T-cell (primary cell): ENCODE data around the gene WAC. TPM values are rescaled to one million over a fixed set of nuclear protein-coding genes. Genes with fewer than 3 reads are reported as not detected.

Experiments used
- ATAC-seq, 4 experiments: fragments of 200-7000 bp in 3 of 4; fragments of 150-1000 bp in 1 of 4; cut with Tn5 transposase; replicated peaks in 1 of 4; 1 replicate in 3 of 4; 2 replicates in 1 of 4; pipeline ENCODE4 v1.10.0; 2021; ENCODE audit warnings: moderate library complexity in 3 of 4, mild to moderate bottlenecking in 2 of 4, moderate number of reproducible peaks in 1 of 4
- CTCF ChIA-PET, 2 donors: fragments of 300-600 bp; sonication (Branson Sonifier 250); formaldehyde crosslinking; loops; one replicate each; lab custom pipeline; 2022; ENCODE audit warnings: antibody characterized with exemption in 2 of 2; lab: Charles Lee
- POLR2A ChIA-PET, 2 donors: fragments of 300-600 bp; sonication (Branson Sonifier 250); formaldehyde crosslinking; loops; one replicate each; lab custom pipeline; 2022; ENCODE audit warnings: antibody characterized with exemption in 2 of 2; lab: Charles Lee
- DNase-seq, 35 experiments: peaks; one replicate each; pipeline versions ENCODE4 v3.0.0 to v3.0.0-alpha.2; 2013 to 2023
- H3K27ac ChIP-seq: one replicate; pipeline ENCODE4 v1.5.1; 2013; ENCODE audit warnings: low read length
- H3K27me3 ChIP-seq, 2 experiments: replicated peaks in 1 of 2; 1 replicate in 1 of 2; 2 replicates in 1 of 2; pipeline versions ENCODE4 v1.6.1 to v1.7.0; 2013; ENCODE audit warnings: low read length in 1 of 2, mixed read lengths in 1 of 2; ENCODE audit not compliant: control insufficient read depth in 2 of 2, insufficient read depth in 2 of 2; ENCODE audit errors: extremely low read depth in 1 of 2
- H3K36me3 ChIP-seq, 2 donors: 1 replicate in 1 of 2; 2 replicates in 1 of 2; pipeline versions ENCODE4 v1.6.1 to v1.7.0; 2013; ENCODE audit warnings: low read length in 1 of 2; ENCODE audit not compliant: control insufficient read depth in 2 of 2, insufficient read depth in 1 of 2; ENCODE audit errors: extremely low read depth in 1 of 2
- H3K4me1 ChIP-seq, 2 experiments: 1 replicate in 1 of 2; 2 replicates in 1 of 2; pipeline versions ENCODE4 v1.6.1 to v1.7.0; 2013; ENCODE audit warnings: low read length in 2 of 2, mixed read lengths in 1 of 2; ENCODE audit not compliant: insufficient read depth in 2 of 2, control insufficient read depth in 1 of 2; ENCODE audit errors: extremely low read depth in 1 of 2
- H3K4me3 ChIP-seq, 2 donors: 1 replicate in 1 of 2; 2 replicates in 1 of 2; pipeline versions ENCODE4 v1.5.1 to v1.7.0; 2013; ENCODE audit warnings: mild to moderate bottlenecking in 2 of 2, low read length in 1 of 2, moderate library complexity in 1 of 2; ENCODE audit not compliant: control insufficient read depth in 1 of 2; ENCODE audit errors: extremely low read depth in 1 of 2
- H3K9me3 ChIP-seq: 2 replicates; pipeline ENCODE4 v1.7.0; 2013
- H3K27ac Mint-ChIP-seq, 2 donors: one replicate each; pipeline ENCODE4 v1.8.0; 2020 to 2021; ENCODE audit warnings: mild to moderate bottlenecking in 2 of 2, mixed read lengths in 2 of 2
- H3K27me3 Mint-ChIP-seq, 2 donors: one replicate each; pipeline ENCODE4 v1.8.0; 2021 to 2022; ENCODE audit warnings: mixed read lengths in 2 of 2
- H3K36me3 Mint-ChIP-seq: one replicate; pipeline ENCODE4 v1.8.0; 2021; ENCODE audit warnings: mixed read lengths
- H3K4me1 Mint-ChIP-seq, 3 donors: one replicate each; pipeline ENCODE4 v1.8.0; 2020 to 2022; ENCODE audit warnings: mixed read lengths in 3 of 3, mild to moderate bottlenecking in 1 of 3
- H3K4me3 Mint-ChIP-seq, 3 donors: one replicate each; pipeline ENCODE4 v1.8.0; 2020 to 2022; ENCODE audit warnings: mild to moderate bottlenecking in 3 of 3, mixed read lengths in 3 of 3, moderate library complexity in 3 of 3
- H3K9me3 Mint-ChIP-seq, 3 donors: one replicate each; pipeline ENCODE4 v1.8.0; 2020 to 2022; ENCODE audit warnings: mixed read lengths in 3 of 3
- WGBS: methylation state at CpG from one replicate; pipeline ENCODE4 v1.1.5; 2013; ENCODE audit warnings: missing lambda C conversion rate; ENCODE audit not compliant: insufficient coverage; 5-methylcytosine and 5-hydroxymethylcytosine counted together
- total RNA-seq, 35 experiments: library from RNA in 6 of 35; stranded (reverse) in 6 of 35; fragments of 120-200 nt in 1 of 35; gene quantifications; one replicate each; pipeline versions ENCODE4 v1.2.1 to v1.2.4 and lab custom pipeline; 2013 to 2026

Gene WAC
- total RNA-seq, 5 donors from 2014 or later (not counting 1 experiment from before 2014, with no cell fraction given), result 142 to 184 (median 157) TPM

DNA sequence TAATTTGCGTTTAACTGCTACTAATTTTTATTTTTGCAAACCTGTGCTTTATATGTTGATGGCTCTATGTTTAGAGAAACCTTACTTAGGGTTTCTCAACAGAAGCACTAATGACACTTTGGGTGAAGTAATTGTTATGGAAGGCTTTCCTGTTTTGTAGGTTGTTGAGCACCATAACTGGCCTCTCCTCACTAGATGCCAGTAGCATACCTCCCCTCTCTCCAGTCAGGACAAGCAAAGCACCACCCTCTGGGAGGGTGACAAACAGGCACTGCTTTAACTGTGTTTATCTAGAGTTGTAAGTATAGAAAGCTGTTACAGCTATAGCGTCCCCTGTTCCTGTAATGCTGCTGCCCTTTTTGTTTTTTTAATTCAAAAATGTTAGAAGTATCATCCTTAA, 60.9 kb downstream of the WAC start:
- H3K36me3 Mint-ChIP-seq, result peaks cover 56% of the 10 kb centered on the region
- no peak overlapping the region for H3K27ac ChIP-seq
- no peak overlapping the region for H3K4me3 ChIP-seq
- H3K27me3 Mint-ChIP-seq, result no peaks in the 10 kb centered on the region
- no CpG with 5 or more reads among the region's 2 CpGs for WGBS
- POLR2A ChIA-PET, result interaction anchor here (0.5 to 1.1 kb wide), 2 partner anchors 60 to 348 kb away, joined by 3 to 7 read pairs; no protein-coding TSS in a partner anchor
- H3K9me3 ChIP-seq, result no peaks in the 10 kb centered on the region
- H3K4me3 Mint-ChIP-seq, result peak overlapping the region; percentile 24 to 39 (median 30)
- peaks cover 11% of the 10 kb centered on the region in 2 experiments for H3K4me1 ChIP-seq
- peak overlapping the region; percentile 23 to 39 for H3K27ac Mint-ChIP-seq
- H3K27me3 ChIP-seq, result no peaks in the 10 kb centered on the region
- peaks cover 0 to 44% of the 10 kb centered on the region in 2 donors for H3K36me3 ChIP-seq
- H3K4me1 Mint-ChIP-seq, result peaks cover 67 to 69% (median 68%) of the 10 kb centered on the region in 3 donors
- CTCF ChIA-PET, result interaction anchor here in 1 of 2 donors (1.1 kb wide), 1 partner anchor 17 kb away, joined by 3 read pairs; no protein-coding TSS in a partner anchor
- DNase-seq (no peak), ATAC-seq (peak in 3 of 4 experiments; percentile 11 to 46 (median 19))
- H3K9me3 Mint-ChIP-seq, result no peaks in the 10 kb centered on the region

GRCh38 chr10:28594406-28594805, 61.5 kb downstream of the WAC start:
- Mint-ChIP-seq H3K27ac (peak overlapping the region in 1 of 2 donors; percentile 57), H3K9me3 (no peaks in the 10 kb centered on the region), H3K4me1 (peaks cover 68 to 72% (median 70%) of the 10 kb centered on the region in 3 donors), H3K27me3 (no peaks in the 10 kb centered on the region), H3K4me3 (peak overlapping the region in 2 of 3 donors; percentile 30 to 39), H3K36me3 (peaks cover 56% of the 10 kb centered on the region)
- POLR2A ChIA-PET, result interaction anchor here (0.5 to 1.1 kb wide), 3 partner anchors 61 to 349 kb away, joined by 3 to 7 read pairs (median 3); no protein-coding TSS in a partner anchor
- WGBS, result no CpG with 5 or more reads among the region's 5 CpGs
- Histone ChIP-seq H3K9me3 (no peaks in the 10 kb centered on the region), H3K4me3 (no peak overlapping the region), H3K27me3 (no peaks in the 10 kb centered on the region), H3K36me3 (peaks cover 0 to 47% of the 10 kb centered on the region in 2 donors), H3K27ac (no peak overlapping the region), H3K4me1 (peaks cover 11% of the 10 kb centered on the region in 2 experiments)
- CTCF ChIA-PET, result interaction anchor here in 1 of 2 donors (1.1 kb wide), 2 partner anchors 17 to 34 kb away, joined by 3 read pairs; no protein-coding TSS in a partner anchor
- peak in 17 of 35 experiments; percentile 7 to 72 (median 23) for DNase-seq
- ATAC-seq, result peak; percentile 77 to 96 (median 89)

GRCh38 chr10:28595613-28596012, 62.7 kb downstream of the WAC start:
- H3K36me3 ChIP-seq, result peaks cover 0 to 40% of the 10 kb centered on the region in 2 donors

DNA sequence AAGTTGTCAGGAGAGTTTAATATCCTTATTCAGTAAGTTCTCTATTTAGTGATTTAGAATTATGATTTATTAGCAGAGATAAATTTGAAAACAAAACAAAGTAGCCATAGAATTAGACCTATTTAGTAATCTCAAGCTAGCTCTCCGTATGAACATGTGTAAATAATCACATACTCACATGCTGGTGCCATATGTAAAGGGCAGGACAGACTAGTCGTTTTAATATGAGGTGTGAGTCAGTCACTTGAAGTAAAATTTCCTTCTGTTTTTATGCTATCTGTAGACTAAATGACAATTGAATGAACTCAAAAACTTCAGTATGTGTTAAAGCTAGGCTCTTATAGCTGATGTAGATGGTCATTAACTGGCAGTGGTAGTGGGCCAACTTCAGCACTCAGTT, 67.1 kb downstream of the WAC start:
- WGBS, result no CpG with 5 or more reads among the region's 2 CpGs
- Histone ChIP-seq H3K36me3 (peaks cover 0 to 33% of the 10 kb centered on the region in 2 donors), H3K4me3 (no peak overlapping the region), H3K9me3 (no peaks in the 10 kb centered on the region), H3K27me3 (no peaks in the 10 kb centered on the region), H3K4me1 (peaks cover 3 to 5% of the 10 kb centered on the region in 2 experiments), H3K27ac (no peak overlapping the region)
- no peak overlapping the region for H3K4me3 Mint-ChIP-seq
- no peak for ATAC-seq
- peaks cover 54% of the 10 kb centered on the region for H3K36me3 Mint-ChIP-seq
- no peak overlapping the region for H3K27ac Mint-ChIP-seq
- H3K4me1 Mint-ChIP-seq, result peaks cover 65 to 80% (median 74%) of the 10 kb centered on the region in 3 donors
- H3K27me3 Mint-ChIP-seq, result no peaks in the 10 kb centered on the region
- POLR2A ChIA-PET, result interaction anchor here in 1 of 2 donors (0.6 kb wide), 1 partner anchor 17 kb away, joined by 4 read pairs; no protein-coding TSS in a partner anchor
- DNase-seq, result no peak
- CTCF ChIA-PET, result no interaction called here
- H3K9me3 Mint-ChIP-seq, result no peaks in the 10 kb centered on the region

More at GRCh38 chr10:28595613-28596012, 62.7 kb downstream of the WAC start:
- Histone ChIP-seq H3K4me1 (peaks cover 11% of the 10 kb centered on the region in 2 experiments), H3K9me3 (no peaks in the 10 kb centered on the region), H3K27ac (no peak overlapping the region), H3K27me3 (no peaks in the 10 kb centered on the region), H3K4me3 (no peak overlapping the region)
- DNase-seq (no peak), ATAC-seq (no peak)
- no peaks in the 10 kb centered on the region for H3K9me3 Mint-ChIP-seq
- ChIA-PET CTCF (interaction anchor here (0.5 to 1.1 kb wide), 2 partner anchors 33 to 266 kb away, joined by 3 read pairs; no protein-coding TSS in a partner anchor), POLR2A (interaction anchor here in 1 of 2 donors (0.5 to 1.4 kb wide), 2 partner anchors 20 to 63 kb away, joined by 3 read pairs; no protein-coding TSS in a partner anchor)
- no peaks in the 10 kb centered on the region for H3K27me3 Mint-ChIP-seq
- H3K4me3 Mint-ChIP-seq, result no peak overlapping the region
- no peak overlapping the region for H3K27ac Mint-ChIP-seq
- 96% methylated on average over 3 of the region's 3 CpGs for WGBS
- H3K4me1 Mint-ChIP-seq, result peaks cover 77 to 82% (median 81%) of the 10 kb centered on the region in 3 donors
- peaks cover 56% of the 10 kb centered on the region for H3K36me3 Mint-ChIP-seq

DNA sequence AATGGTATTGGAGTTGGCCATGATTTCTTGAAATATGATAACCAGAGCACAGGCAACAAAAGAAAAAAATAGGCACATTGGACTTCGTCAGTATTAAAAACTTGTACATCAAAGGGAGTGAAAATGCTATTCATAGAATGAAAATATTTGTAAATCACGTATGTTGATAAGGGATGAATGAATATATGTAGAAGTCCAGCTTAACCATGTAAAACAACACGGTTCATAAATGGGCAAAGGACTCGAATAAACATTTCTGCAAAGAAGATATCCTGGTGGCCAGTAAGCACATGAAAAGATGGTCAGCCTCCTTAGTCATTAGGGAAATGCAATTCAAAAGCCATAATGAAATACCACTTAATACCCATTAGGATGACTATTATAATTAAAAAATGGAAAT, 68.1 kb downstream of the WAC start:
- Histone ChIP-seq H3K9me3 (no peaks in the 10 kb centered on the region), H3K27ac (no peak overlapping the region), H3K4me3 (no peak overlapping the region), H3K4me1 (peaks cover 2 to 6% of the 10 kb centered on the region in 2 experiments), H3K36me3 (peaks cover 0 to 31% of the 10 kb centered on the region in 2 donors), H3K27me3 (no peaks in the 10 kb centered on the region)
- DNase-seq (no peak), ATAC-seq (no peak)
- no peaks in the 10 kb centered on the region for H3K27me3 Mint-ChIP-seq
- H3K9me3 Mint-ChIP-seq, result no peaks in the 10 kb centered on the region
- no peak overlapping the region for H3K4me3 Mint-ChIP-seq
- ChIA-PET POLR2A (interaction anchor here in 1 of 2 donors (0.5 kb wide), 1 partner anchor 49 kb away, joined by 8 read pairs; no protein-coding TSS in a partner anchor), CTCF (interaction anchor here in 1 of 2 donors (0.5 kb wide), 1 partner anchor 8 kb away, joined by 7 read pairs; no protein-coding TSS in a partner anchor)
- peaks cover 67 to 84% (median 76%) of the 10 kb centered on the region in 3 donors for H3K4me1 Mint-ChIP-seq
- H3K27ac Mint-ChIP-seq, result no peak overlapping the region
- peaks cover 51% of the 10 kb centered on the region for H3K36me3 Mint-ChIP-seq
- 64% methylated on average over 2 of the region's 4 CpGs for WGBS
